ENCODE data around the gene SHISA5. TPM values are rescaled to one million over a fixed set of nuclear protein-coding genes. Genes with fewer than 3 reads are reported as not detected.

The SHISA5 gene
- total and polyA plus RNA-seq, 2 of the 4 experiments (the other 2 are of a cell fraction): 82.3 to 162 TPM

DNA sequence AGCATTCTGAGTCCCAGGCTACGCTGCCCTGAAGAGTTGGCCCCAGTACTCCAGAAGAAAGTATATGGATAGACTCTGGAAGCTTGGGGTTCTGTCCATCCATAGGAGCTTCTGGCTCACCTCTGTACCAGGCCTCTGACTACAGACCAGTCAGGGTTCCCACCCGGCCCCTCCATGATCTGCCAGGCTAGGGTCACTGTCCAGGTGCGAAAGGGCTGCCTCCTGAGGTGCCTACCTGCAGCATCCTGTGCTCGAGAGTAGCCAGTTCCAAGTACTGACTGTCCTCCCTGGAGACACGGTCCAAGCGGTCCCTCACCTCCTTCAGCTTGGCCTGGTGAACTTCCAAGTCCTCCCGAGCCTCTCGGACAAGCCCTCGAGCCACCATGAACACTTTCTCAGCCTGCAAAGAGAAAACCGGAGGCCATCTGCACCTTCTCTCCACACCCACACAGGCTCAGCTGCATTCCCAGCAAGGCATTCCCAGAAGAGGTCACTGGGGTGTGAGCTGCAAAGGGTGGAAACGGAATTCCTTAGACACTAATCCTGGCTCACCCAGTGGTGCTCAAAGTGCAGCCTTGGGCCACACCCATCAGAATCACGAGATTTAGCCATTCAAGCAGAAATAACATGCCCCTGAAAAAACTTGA lies 70.4 kb downstream of the SHISA5 start:
- peaks cover 4% of the 10 kb centered on the region; the same call in 1 of the 2 replicates for H3K4me1 ChIP-seq (ENCODE audit: control insufficient read depth, insufficient read depth, low read length)
- no peaks in the 10 kb centered on the region for H3K9me3 ChIP-seq (ENCODE audit: control insufficient read depth, insufficient read depth, low read length)
- no peak overlapping the region for H3K14ac ChIP-seq (replicated peaks; ENCODE audit: low read depth, low read length)
- ATAC-seq (ENCODE audit: low read depth) (no peak), DNase-seq (peak; percentile 26)
- H2AK5ac ChIP-seq (ENCODE audit: low read depth, low read length): no peak overlapping the region
- H3K79me1 ChIP-seq (ENCODE audit: low read depth in 1 of 2, low read length in 2 of 2): peaks cover 7 to 26% of the 10 kb centered on the region in 2 experiments
- H3K36me3 ChIP-seq (ENCODE audit: control insufficient read depth, insufficient read depth, low read length): peaks cover 18% of the 10 kb centered on the region
- H4K5ac ChIP-seq (ENCODE audit: low read depth, low read length): no peak overlapping the region
- intact Hi-C loops (cut with micrococcal nuclease) (no loop called here), in situ Hi-C loops (cut with MboI; ENCODE audit: low sequenced_read_pairs) (no loop called here), dilution Hi-C loops (cut with HindIII; ENCODE audit: low sequenced_read_pairs, unreplicated experiment) (no loop called here)
- TF ChIP-seq RCOR1 (IDR thresholded peaks at IDR 0.05; ENCODE audit: insufficient replicate concordance, low read length): no peak
- TF ChIP-seq CHD1 (IDR thresholded peaks at IDR 0.05; ENCODE audit: low read depth, low read length): no peak
- no peak for TF ChIP-seq MAZ (IDR thresholded peaks at IDR 0.05; ENCODE audit: borderline replicate concordance, low read depth, low read length)
- no peak for TF ChIP-seq FOS (IDR thresholded peaks at IDR 0.05; ENCODE audit: low read depth, low read length)
- no peak for TF ChIP-seq MAFK (IDR thresholded peaks at IDR 0.05; ENCODE audit: low read depth, low read length)
- TF ChIP-seq RAD21 (IDR thresholded peaks at IDR 0.05; ENCODE audit: low read length): no peak
- no peak for TF ChIP-seq CEBPB (IDR thresholded peaks at IDR 0.05; ENCODE audit: low read depth, low read length)
- TF ChIP-seq, protein P1, sequence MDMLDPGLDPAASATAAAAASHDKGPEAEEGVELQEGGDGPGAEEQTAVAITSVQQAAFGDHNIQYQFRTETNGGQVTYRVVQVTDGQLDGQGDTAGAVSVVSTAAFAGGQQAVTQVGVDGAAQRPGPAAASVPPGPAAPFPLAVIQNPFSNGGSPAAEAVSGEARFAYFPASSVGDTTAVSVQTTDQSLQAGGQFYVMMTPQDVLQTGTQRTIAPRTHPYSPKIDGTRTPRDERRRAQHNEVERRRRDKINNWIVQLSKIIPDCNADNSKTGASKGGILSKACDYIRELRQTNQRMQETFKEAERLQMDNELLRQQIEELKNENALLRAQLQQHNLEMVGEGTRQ (IDR thresholded peaks at IDR 0.05; ENCODE audit: low read depth, low read length): no peak
- TF ChIP-seq NFE2L2 (IDR thresholded peaks at IDR 0.05; ENCODE audit: low read depth, low read length): no peak
- TF ChIP-seq, protein P2, sequence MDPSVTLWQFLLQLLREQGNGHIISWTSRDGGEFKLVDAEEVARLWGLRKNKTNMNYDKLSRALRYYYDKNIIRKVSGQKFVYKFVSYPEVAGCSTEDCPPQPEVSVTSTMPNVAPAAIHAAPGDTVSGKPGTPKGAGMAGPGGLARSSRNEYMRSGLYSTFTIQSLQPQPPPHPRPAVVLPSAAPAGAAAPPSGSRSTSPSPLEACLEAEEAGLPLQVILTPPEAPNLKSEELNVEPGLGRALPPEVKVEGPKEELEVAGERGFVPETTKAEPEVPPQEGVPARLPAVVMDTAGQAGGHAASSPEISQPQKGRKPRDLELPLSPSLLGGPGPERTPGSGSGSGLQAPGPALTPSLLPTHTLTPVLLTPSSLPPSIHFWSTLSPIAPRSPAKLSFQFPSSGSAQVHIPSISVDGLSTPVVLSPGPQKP (IDR thresholded peaks at IDR 0.05; ENCODE audit: borderline replicate concordance, low read depth, low read length): no peak
- no peak for TF ChIP-seq MXI1 (IDR thresholded peaks at IDR 0.05; ENCODE audit: borderline replicate concordance, low read depth, low read length)
- no peak overlapping the region for H4K91ac ChIP-seq (ENCODE audit: insufficient read depth, low read depth, low read length)
- H3K4ac ChIP-seq (ENCODE audit: low read depth, low read length): no peak overlapping the region
- H3K4me2 ChIP-seq (ENCODE audit: low read depth, low read length): no peak overlapping the region
- no peak overlapping the region for H3K9ac ChIP-seq (ENCODE audit: low read depth, low read length)
- H3K4me3 ChIP-seq (ENCODE audit: insufficient read depth, low read depth, low read length): no peak overlapping the region
- peaks cover under 1% of the 10 kb centered on the region; the same call in 1 of the 2 replicates for H3K9me1 ChIP-seq (ENCODE audit: insufficient read depth, low read length)
- H2BK120ac ChIP-seq (ENCODE audit: low read depth, low read length): peak overlapping the region; percentile 41; the same call in 1 of the 2 replicates
- CTCF ChIA-PET: interaction anchor here (0.5 to 2.7 kb wide), 3 partner anchors 26 to 902 kb away, joined by 3 to 16 read pairs (median 3); no protein-coding TSS in a partner anchor
- no peak overlapping the region for H3K56ac ChIP-seq (ENCODE audit: extremely low read depth, insufficient read depth, low read length)
- H3K18ac ChIP-seq (ENCODE audit: low read depth, low read length): no peak overlapping the region
- H2AFZ ChIP-seq (replicated peaks; ENCODE audit: low read length, poor library complexity): peak overlapping the region; percentile 37
- no peak overlapping the region for H2BK15ac ChIP-seq (ENCODE audit: low read depth, low read length)
- H3K27ac ChIP-seq (ENCODE audit: insufficient read depth, low read length): no peak overlapping the region
- no peak overlapping the region for H3K23ac ChIP-seq (ENCODE audit: low read depth, low read length)
- no TSS peak for BruUV-seq (replicated peaks)
- H2BK20ac ChIP-seq (ENCODE audit: low read depth, low read length): no peak overlapping the region
- H2AK9ac ChIP-seq (replicated peaks; ENCODE audit: low read depth, low read length, poor library complexity): no peak overlapping the region
- H2BK5ac ChIP-seq (ENCODE audit: low read depth, low read length, poor library complexity, severe bottlenecking): no peak overlapping the region
- no peaks in the 10 kb centered on the region for H3K27me3 ChIP-seq (ENCODE audit: control insufficient read depth, insufficient read depth, low read length)
- no peak overlapping the region for H4K8ac ChIP-seq (ENCODE audit: low read depth in 2 of 2, low read length in 2 of 2)
- H4K20me1 ChIP-seq (ENCODE audit: insufficient read depth, low read length): no peaks in the 10 kb centered on the region; the same call in 1 of the 2 replicates
- POLR2A ChIA-PET (ENCODE audit: unreplicated experiment): no interaction called here
- WGBS, 2 experiments (ENCODE audit: extremely low coverage in 2 of 2, insufficient read length in 1 of 2): 95% methylated on average over 4 of the region's 12 CpGs; no CpG with 5 or more reads in 1 of the 2 experiments
